Measurements from ENCODE around the gene KCNJ5. TPM values are rescaled to one million over a fixed set of nuclear protein-coding genes. Genes with fewer than 3 reads are reported as not detected.
"Not testable (repeated sequence)": the region's sequence is repeated elsewhere in the genome, so short reads cannot be mapped to it uniquely, and the experiment has no call there.

Gene KCNJ5
- total RNA-seq, 2 donors from 2014 or later, result 8.2 to 23.3 TPM

DNA sequence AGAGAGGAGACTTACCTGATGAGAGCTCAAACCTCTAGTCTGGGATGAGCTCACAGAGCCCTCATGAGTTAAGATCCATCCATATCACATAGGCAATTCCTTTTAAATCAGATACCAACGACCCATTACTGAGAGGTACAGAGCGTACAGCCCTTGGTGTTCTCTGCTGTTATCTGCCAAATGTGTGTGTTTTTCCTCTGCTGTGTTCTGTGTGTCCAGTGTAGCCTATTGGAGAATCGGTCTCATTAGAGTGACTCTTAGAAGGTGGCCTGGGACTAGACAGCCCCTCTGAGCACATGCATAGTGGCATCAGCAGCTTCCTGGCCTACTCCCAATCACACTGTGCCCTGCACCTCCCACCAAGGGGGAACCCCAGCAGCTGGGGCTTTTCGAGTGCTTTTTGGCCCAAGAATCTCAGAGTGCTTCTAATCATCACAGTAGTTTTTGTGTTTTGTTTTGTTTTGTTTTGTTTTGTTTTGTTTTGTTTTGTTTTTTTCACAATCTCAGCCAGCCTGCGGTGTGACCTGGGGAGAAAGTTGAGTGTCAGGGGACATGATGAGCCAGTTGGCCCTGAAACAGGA, 26.1 kb downstream of the KCNJ5 start:
- Histone ChIP-seq H3K27ac (peak overlapping the region in 1 of 2 donors; percentile 29), H3K36me3 (no peaks in the 10 kb centered on the region), H3K27me3 (no peaks in the 10 kb centered on the region), H3K9me3 (no peaks in the 10 kb centered on the region), H3K4me3 (no peak overlapping the region), H3K4me1 (peaks cover 0 to 6% of the 10 kb centered on the region in 2 donors)
- no peak for DNase-seq (ENCODE audit: low spot score)
- TF ChIP-seq, protein P1, sequence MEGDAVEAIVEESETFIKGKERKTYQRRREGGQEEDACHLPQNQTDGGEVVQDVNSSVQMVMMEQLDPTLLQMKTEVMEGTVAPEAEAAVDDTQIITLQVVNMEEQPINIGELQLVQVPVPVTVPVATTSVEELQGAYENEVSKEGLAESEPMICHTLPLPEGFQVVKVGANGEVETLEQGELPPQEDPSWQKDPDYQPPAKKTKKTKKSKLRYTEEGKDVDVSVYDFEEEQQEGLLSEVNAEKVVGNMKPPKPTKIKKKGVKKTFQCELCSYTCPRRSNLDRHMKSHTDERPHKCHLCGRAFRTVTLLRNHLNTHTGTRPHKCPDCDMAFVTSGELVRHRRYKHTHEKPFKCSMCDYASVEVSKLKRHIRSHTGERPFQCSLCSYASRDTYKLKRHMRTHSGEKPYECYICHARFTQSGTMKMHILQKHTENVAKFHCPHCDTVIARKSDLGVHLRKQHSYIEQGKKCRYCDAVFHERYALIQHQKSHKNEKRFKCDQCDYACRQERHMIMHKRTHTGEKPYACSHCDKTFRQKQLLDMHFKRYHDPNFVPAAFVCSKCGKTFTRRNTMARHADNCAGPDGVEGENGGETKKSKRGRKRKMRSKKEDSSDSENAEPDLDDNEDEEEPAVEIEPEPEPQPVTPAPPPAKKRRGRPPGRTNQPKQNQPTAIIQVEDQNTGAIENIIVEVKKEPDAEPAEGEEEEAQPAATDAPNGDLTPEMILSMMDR (IDR thresholded peaks at IDR 0.05), result no peak

DNA sequence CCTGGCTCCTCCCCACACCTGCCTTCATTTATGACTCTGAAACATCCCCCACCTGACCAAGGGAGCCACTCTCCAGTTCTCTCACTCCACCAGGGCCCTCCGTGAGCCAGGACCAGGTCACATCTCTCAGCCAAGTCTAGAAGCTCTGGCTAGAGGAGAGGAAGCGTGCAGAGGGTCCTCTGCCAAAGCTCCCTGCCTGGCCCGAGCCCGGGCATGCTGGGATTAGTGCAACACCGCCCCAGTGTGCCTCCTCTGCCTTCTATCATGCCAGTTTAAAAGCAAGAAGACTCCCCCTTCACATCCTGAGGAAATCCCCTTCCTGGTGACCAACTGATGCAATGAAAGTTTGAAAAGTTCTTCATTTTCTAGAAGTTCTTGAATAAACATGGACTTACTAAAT, 28.1 kb downstream of the KCNJ5 start:
- TF ChIP-seq, protein P1 (IDR thresholded peaks at IDR 0.05), result no peak
- Histone ChIP-seq H3K27ac (no peak overlapping the region), H3K4me3 (no peak overlapping the region), H3K4me1 (peaks cover 0 to 6% of the 10 kb centered on the region in 2 donors), H3K9me3 (no peaks in the 10 kb centered on the region), H3K27me3 (no peaks in the 10 kb centered on the region), H3K36me3 (no peaks in the 10 kb centered on the region)
- no peak for DNase-seq (ENCODE audit: low spot score)

DNA sequence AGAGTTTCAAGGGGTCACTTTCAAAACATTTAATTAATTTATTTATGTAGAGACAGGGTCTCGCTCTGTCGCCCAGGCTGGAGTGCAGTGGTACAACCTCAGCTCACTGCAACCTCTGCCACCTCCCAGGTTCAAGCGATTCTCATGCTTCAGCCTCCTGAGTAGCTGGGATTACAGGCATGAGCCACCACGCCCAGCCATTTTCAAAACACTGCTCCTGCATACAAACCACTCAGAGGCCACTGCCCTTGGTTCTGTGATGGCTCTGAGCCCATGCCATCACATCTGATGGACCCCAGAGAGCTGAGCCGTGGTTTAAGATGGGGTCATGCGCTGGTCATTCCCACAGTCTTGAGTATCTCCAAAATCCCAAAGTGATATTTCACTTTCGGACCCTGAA, 28.5 kb downstream of the KCNJ5 start:
- not testable (repeated sequence) for H3K9me3 ChIP-seq; DNase-seq (ENCODE audit: low spot score); H3K36me3 ChIP-seq; H3K27ac ChIP-seq; H3K27me3 ChIP-seq; H3K4me1 ChIP-seq; H3K4me3 ChIP-seq

- TF ChIP-seq, protein P1 (IDR thresholded peaks at IDR 0.05), result no peak
- Histone ChIP-seq H3K4me1 (no peaks in the 10 kb centered on the region), H3K36me3 (no peaks in the 10 kb centered on the region), H3K4me3 (no peak overlapping the region), H3K27ac (no peak overlapping the region), H3K27me3 (no peaks in the 10 kb centered on the region), H3K9me3 (no peaks in the 10 kb centered on the region)
- no peak for DNase-seq (ENCODE audit: low spot score)
Measured at GRCh38 chr11:128920666-128921065, 29.5 kb downstream of the KCNJ5 start.

DNA sequence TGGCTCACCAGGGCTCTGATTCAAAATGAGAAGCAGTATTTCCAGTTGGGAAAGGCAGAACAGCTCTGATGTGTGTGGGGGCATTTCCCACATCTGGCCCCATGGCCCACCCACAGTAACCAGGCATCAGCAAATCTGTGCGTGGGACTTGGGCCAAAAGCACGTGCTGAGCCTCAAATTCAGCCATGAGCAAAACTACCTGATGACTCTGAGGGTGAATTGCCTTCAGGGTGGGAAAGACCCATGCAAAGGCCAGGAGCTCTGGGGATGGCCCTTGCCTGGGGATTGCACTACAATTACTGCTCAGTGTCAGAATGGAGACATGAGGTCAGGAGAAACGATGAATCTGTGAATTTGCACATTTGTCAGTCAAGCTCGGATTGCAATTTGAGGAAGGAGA, 30.6 kb downstream of the KCNJ5 start:
- H3K27me3 ChIP-seq, result no peaks in the 10 kb centered on the region
- H3K4me1 ChIP-seq, result no peaks in the 10 kb centered on the region
- DNase-seq (ENCODE audit: low spot score), result no peak
- TF ChIP-seq, protein P1 (IDR thresholded peaks at IDR 0.05), result no peak
- H3K9me3 ChIP-seq, result no peaks in the 10 kb centered on the region
- no peak overlapping the region for H3K27ac ChIP-seq
- H3K36me3 ChIP-seq, result no peaks in the 10 kb centered on the region
- H3K4me3 ChIP-seq, result no peak overlapping the region

DNA sequence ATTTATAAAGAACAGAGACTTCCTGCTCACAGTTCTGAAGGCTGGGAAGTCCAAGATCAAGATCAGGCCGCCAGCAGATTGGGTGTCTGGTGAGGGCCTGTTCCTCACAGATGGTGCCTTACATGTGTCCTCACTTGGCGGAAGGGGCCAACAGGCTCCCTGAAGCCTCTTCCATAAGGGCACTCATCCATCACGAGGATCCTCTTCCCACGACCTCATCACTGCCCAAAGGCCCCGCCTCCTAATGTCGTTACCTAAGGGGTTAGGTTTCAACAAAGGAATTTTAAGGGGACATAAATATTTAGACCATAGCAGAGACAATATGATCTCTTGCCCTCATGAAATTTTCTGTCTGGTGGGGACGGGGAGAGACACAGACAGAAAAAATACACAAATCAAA, 32.9 kb downstream of the KCNJ5 start:
- TF ChIP-seq, protein P1 (IDR thresholded peaks at IDR 0.05), result no peak
- DNase-seq (ENCODE audit: low spot score), result no peak
- no peak overlapping the region for H3K4me3 ChIP-seq
- no peaks in the 10 kb centered on the region for H3K9me3 ChIP-seq
- H3K4me1 ChIP-seq, result no peaks in the 10 kb centered on the region
- no peaks in the 10 kb centered on the region for H3K36me3 ChIP-seq
- no peak overlapping the region for H3K27ac ChIP-seq
- no peaks in the 10 kb centered on the region for H3K27me3 ChIP-seq

All from right atrium auricular region (tissue), 2 donors.